CD14-positive monocyte (primary cell): ENCODE measurements around the gene RALY. TPM values are rescaled to one million over a fixed set of nuclear protein-coding genes. Genes with fewer than 3 reads are reported as not detected.

Source experiments
- DNase-seq, 3 donors: peaks; one replicate each; pipeline ENCODE4 v3.0.0-alpha.2; 2011 to 2022
- H2AFZ ChIP-seq: 2 replicates; pipeline ENCODE4 v1.6.0; 2012; ENCODE audit warnings: mild to moderate bottlenecking, low read depth, low read length, inconsistent platforms; ENCODE audit not compliant: insufficient read depth, poor library complexity, severe bottlenecking
- H3K27ac ChIP-seq, 2 donors: 1 replicate in 1 of 2; 2 replicates in 1 of 2; pipeline ENCODE4 v1.5.1; 2012 to 2013; ENCODE audit warnings: low read length in 2 of 2, control low read depth in 1 of 2, inconsistent platforms in 1 of 2, low read depth in 1 of 2, mild to moderate bottlenecking in 1 of 2
- H3K27me3 ChIP-seq, 2 donors: one replicate each; pipeline versions ENCODE4 v1.6.0 to v1.6.1; 2011 to 2013; ENCODE audit warnings: low read length in 2 of 2; ENCODE audit not compliant: control insufficient read depth in 2 of 2, insufficient read depth in 2 of 2
- H3K36me3 ChIP-seq, 2 donors: replicated peaks in 1 of 2; 1 replicate in 1 of 2; 2 replicates in 1 of 2; pipeline versions ENCODE4 v1.5.1 to v1.6.1; 2012 to 2013; ENCODE audit warnings: low read length in 2 of 2, control low read depth in 1 of 2, inconsistent platforms in 1 of 2, mild to moderate bottlenecking in 1 of 2; ENCODE audit not compliant: insufficient read depth in 2 of 2, control insufficient read depth in 1 of 2
- H3K4me1 ChIP-seq, 2 donors: 1 replicate in 1 of 2; 2 replicates in 1 of 2; pipeline versions ENCODE4 v1.5.1 to v1.6.1; 2012 to 2013; ENCODE audit warnings: low read length in 2 of 2, control low read depth in 1 of 2, inconsistent platforms in 1 of 2, mild to moderate bottlenecking in 1 of 2, moderate library complexity in 1 of 2; ENCODE audit not compliant: insufficient read depth in 2 of 2, control insufficient read depth in 1 of 2
- H3K4me2 ChIP-seq: replicated peaks from 2 replicates; pipeline ENCODE3; 2012; ENCODE audit warnings: low read length, moderate library complexity, mild to moderate bottlenecking; ENCODE audit not compliant: poor library complexity, severe bottlenecking; ENCODE audit errors: extremely low read depth
- H3K4me3 ChIP-seq, 3 experiments: fragments of 200-600 bp in 1 of 3; sonication (generic) in 1 of 3; replicated peaks in 1 of 3; 1 replicate in 2 of 3; 2 replicates in 1 of 3; pipeline ENCODE4 v1.5.1; 2011 to 2013; ENCODE audit warnings: low read length in 3 of 3, mild to moderate bottlenecking in 3 of 3, control low read depth in 2 of 3, low read depth in 2 of 3, inconsistent platforms in 1 of 3, moderate library complexity in 1 of 3
- H3K79me2 ChIP-seq: 2 replicates; pipeline ENCODE4 v1.6.0; 2012; ENCODE audit warnings: mild to moderate bottlenecking, control low read depth, inconsistent platforms, low read length, moderate library complexity; ENCODE audit not compliant: insufficient read depth
- H3K9ac ChIP-seq: 2 replicates; pipeline ENCODE4 v1.6.0; 2017; ENCODE audit warnings: low read length, mild to moderate bottlenecking; ENCODE audit not compliant: insufficient read depth, poor library complexity, severe bottlenecking
- H3K9me3 ChIP-seq, 2 donors: replicated peaks in 1 of 2; 1 replicate in 1 of 2; 2 replicates in 1 of 2; pipeline versions ENCODE4 v1.5.1 to v1.6.1; 2012 to 2013; ENCODE audit warnings: low read length in 2 of 2, control low read depth in 1 of 2; ENCODE audit not compliant: control insufficient read depth in 1 of 2, insufficient read depth in 1 of 2
- H4K20me1 ChIP-seq: 2 replicates; pipeline ENCODE4 v1.6.0; 2012; ENCODE audit warnings: mild to moderate bottlenecking, low read length, control low read depth, moderate library complexity; ENCODE audit not compliant: insufficient read depth
- H3K27ac Mint-ChIP-seq, 7 donors: one replicate each; pipeline ENCODE4 v1.8.0; 2020; ENCODE audit warnings: mild to moderate bottlenecking in 7 of 7, mixed read lengths in 7 of 7, moderate library complexity in 6 of 7, inconsistent platforms in 2 of 7
- H3K27me3 Mint-ChIP-seq, 3 donors: one replicate each; pipeline ENCODE4 v1.8.0; 2021 to 2022; ENCODE audit warnings: low read depth in 3 of 3, mild to moderate bottlenecking in 3 of 3, mixed read lengths in 3 of 3, moderate library complexity in 3 of 3, inconsistent platforms in 1 of 3
- H3K36me3 Mint-ChIP-seq, 2 donors: one replicate each; pipeline ENCODE4 v1.8.0; 2020; ENCODE audit warnings: mixed read lengths in 2 of 2, inconsistent platforms in 1 of 2, mild to moderate bottlenecking in 1 of 2
- H3K4me1 Mint-ChIP-seq: one replicate; pipeline ENCODE4 v1.8.0; 2020; ENCODE audit warnings: mild to moderate bottlenecking, mixed read lengths
- H3K4me3 Mint-ChIP-seq, 2 donors: one replicate each; pipeline ENCODE4 v1.8.0; 2020; ENCODE audit warnings: mild to moderate bottlenecking in 2 of 2, mixed read lengths in 2 of 2, moderate library complexity in 1 of 2
- H3K9me3 Mint-ChIP-seq, 7 donors: one replicate each; pipeline ENCODE4 v1.8.0; 2020 to 2022; ENCODE audit warnings: mixed read lengths in 7 of 7, mild to moderate bottlenecking in 6 of 7, moderate library complexity in 6 of 7, inconsistent platforms in 2 of 7
- CTCF ChIP-seq: fragments of 200-600 bp; IDR thresholded peaks from one replicate; pipeline ENCODE4 v1.8.0; 2022; ENCODE audit warnings: antibody characterized with exemption, mild to moderate bottlenecking
- WGBS: methylation state at CpG from one replicate; pipeline ENCODE4 v1.1.5; 2013; ENCODE audit warnings: missing lambda C conversion rate; ENCODE audit not compliant: insufficient coverage; 5-methylcytosine and 5-hydroxymethylcytosine counted together
- intact Hi-C, 2 donors: fragments of 100-400 bp; cut with micrococcal nuclease; formaldehyde crosslinking; loops; one replicate each; pipeline versions ENCODE4 v1.15.0 to v1.15.1; 2023
- polyA plus RNA-seq, 3 donors: library from polyadenylated mRNA; depleted of rRNA in 1 of 3; unstranded in 2 of 3; stranded (reverse) in 1 of 3; fragments of 300-500 nt in 2 of 3; fragments of >200 nt in 1 of 3; fragmentation: Illumina TruSeq in 2 of 3; gene quantifications; 1 replicate in 2 of 3; 2 replicates in 1 of 3; pipeline ENCODE4 v1.2.3, GENCODE V29; 2012 to 2021

The RALY gene
- polyA plus RNA-seq, 3 donors = 88.4 to 154 (median 152) TPM

- Histone ChIP-seq H3K9me3 (no peaks in the 10 kb centered on the region), H4K20me1 (peaks cover 100% of the 10 kb centered on the region), H3K36me3 (peaks cover 0 to 15% of the 10 kb centered on the region in 2 donors), H3K27me3 (no peaks in the 10 kb centered on the region), H3K4me2 (no peak overlapping the region), H3K9ac (no peak overlapping the region), H3K79me2 (peaks cover 100% of the 10 kb centered on the region), H3K4me3 (no peak overlapping the region), H3K27ac (no peak overlapping the region), H2AFZ (no peak overlapping the region), H3K4me1 (peaks cover 8 to 9% of the 10 kb centered on the region in 2 donors)
- Mint-ChIP-seq H3K4me3 (no peak overlapping the region), H3K27ac (no peak overlapping the region), H3K4me1 (peaks cover 66% of the 10 kb centered on the region), H3K9me3 (no peaks in the 10 kb centered on the region), H3K27me3 (no peaks in the 10 kb centered on the region), H3K36me3 (peaks cover 10 to 18% of the 10 kb centered on the region in 2 donors)
- intact Hi-C loops = no loop called here
- WGBS = no CpG with 5 or more reads among the region's 2 CpGs
- DNase-seq = no peak
- TF ChIP-seq CTCF = no peak
Measured at GRCh38 chr20:34001378-34001777, 7.7 kb downstream of the RALY start.

GRCh38 chr20:34004227-34004626 lies 10.5 kb downstream of the RALY start:
- Histone ChIP-seq H4K20me1 (peaks cover 99% of the 10 kb centered on the region), H3K4me1 (peaks cover 3 to 8% of the 10 kb centered on the region in 2 donors), H3K4me3 (no peak overlapping the region), H3K27ac (peak overlapping the region in 1 of 2 donors; percentile 1), H3K9me3 (no peaks in the 10 kb centered on the region), H3K9ac (no peak overlapping the region), H3K79me2 (peaks cover 100% of the 10 kb centered on the region), H2AFZ (no peak overlapping the region), H3K4me2 (no peak overlapping the region), H3K36me3 (peaks cover 0 to 15% of the 10 kb centered on the region in 2 donors), H3K27me3 (no peaks in the 10 kb centered on the region)
- intact Hi-C loops = no loop called here
- H3K9me3 Mint-ChIP-seq = peaks cover 0 to 2% (median 0%) of the 10 kb centered on the region in 7 donors
- TF ChIP-seq CTCF = no peak
- H3K4me1 Mint-ChIP-seq = peaks cover 56% of the 10 kb centered on the region
- no peak overlapping the region for H3K27ac Mint-ChIP-seq
- no peaks in the 10 kb centered on the region for H3K27me3 Mint-ChIP-seq
- WGBS = no CpG with 5 or more reads among the region's 2 CpGs
- DNase-seq = no peak
- H3K4me3 Mint-ChIP-seq = no peak overlapping the region
- H3K36me3 Mint-ChIP-seq = peaks cover 10 to 18% of the 10 kb centered on the region in 2 donors
